WTC11 (cell line): ENCODE measurements around the gene PRR19. TPM values are rescaled to one million over a fixed set of nuclear protein-coding genes. Genes with fewer than 3 reads are reported as not detected.

Source experiments
- ATAC-seq: fragments of 200-7000 bp; cut with Tn5 transposase; 2 replicates; pipeline ENCODE4 v1.10.0; 2021; ENCODE audit warnings: mild to moderate bottlenecking, moderate library complexity
- CTCF ChIA-PET: fragments of 300-600 bp; sonication (Branson Sonifier 250); formaldehyde crosslinking; loops from one replicate; lab custom pipeline; 2021; ENCODE audit warnings: antibody characterized with exemption; lab: Charles Lee
- POLR2A ChIA-PET: fragments of 350-600 bp; sonication (Branson Sonifier 250); formaldehyde crosslinking; loops from one replicate; lab custom pipeline; 2021; ENCODE audit warnings: antibody characterized with exemption; lab: Charles Lee
- DNase-seq: peaks from one replicate; pipeline ENCODE4 v3.0.0; 2021; ENCODE audit warnings: low spot score
- H3K27ac Mint-ChIP-seq: 2 replicates; pipeline ENCODE4 v1.8.0; 2021; ENCODE audit warnings: mixed read lengths
- H3K27me3 Mint-ChIP-seq: 2 replicates; pipeline ENCODE4 v1.8.0; 2021; ENCODE audit warnings: low read depth, mild to moderate bottlenecking, moderate library complexity, mixed read lengths
- H3K36me3 Mint-ChIP-seq: 2 replicates; pipeline ENCODE4 v1.8.0; 2021; ENCODE audit warnings: mixed read lengths
- H3K4me1 Mint-ChIP-seq: 2 replicates; pipeline ENCODE4 v1.8.0; 2022; ENCODE audit warnings: mixed read lengths
- H3K4me3 Mint-ChIP-seq: 2 replicates; pipeline ENCODE4 v1.8.0; 2021; ENCODE audit warnings: mild to moderate bottlenecking, moderate library complexity, mixed read lengths
- H3K9me3 Mint-ChIP-seq: 2 replicates; pipeline ENCODE4 v1.8.0; 2021; ENCODE audit warnings: mixed read lengths
- AFF4 ChIP-seq: sonication (generic); formaldehyde crosslinking; IDR thresholded peaks from 2 replicates; pipeline ENCODE4 v1.8.1; 2023; ENCODE audit warnings: mild to moderate bottlenecking, missing genetic modification reagents, borderline replicate concordance
- ATF2 ChIP-seq: sonication (generic); formaldehyde crosslinking; IDR thresholded peaks from 2 replicates; pipeline ENCODE4 v1.8.1; 2022; ENCODE audit warnings: low read depth, missing genetic modification reagents, borderline replicate concordance
- CTCF ChIP-seq: fragments of 200-600 bp; IDR thresholded peaks from 2 replicates; pipeline ENCODE4 v1.8.0; 2022; ENCODE audit warnings: antibody characterized with exemption
- GABPB1 ChIP-seq: sonication (generic); formaldehyde crosslinking; IDR thresholded peaks from 2 replicates; pipeline ENCODE4 v1.8.1; 2023; ENCODE audit warnings: mild to moderate bottlenecking, missing genetic modification reagents
- MYBL2 ChIP-seq: sonication (generic); formaldehyde crosslinking; IDR thresholded peaks from 2 replicates; pipeline ENCODE4 v1.8.1; 2023; ENCODE audit warnings: mild to moderate bottlenecking, moderate library complexity, missing genetic modification reagents
- PRDM15 ChIP-seq: sonication (generic); formaldehyde crosslinking; IDR thresholded peaks from 2 replicates; pipeline ENCODE4 v1.8.0; 2022; ENCODE audit warnings: missing genetic modification reagents
- SMAD3 ChIP-seq: sonication (generic); formaldehyde crosslinking; IDR thresholded peaks from 2 replicates; pipeline ENCODE4 v1.8.0; 2022; ENCODE audit warnings: missing genetic modification reagents, mild to moderate bottlenecking, borderline replicate concordance
- SMAD4 ChIP-seq: sonication (generic); formaldehyde crosslinking; IDR thresholded peaks from 2 replicates; pipeline ENCODE4 v1.8.0; 2022; ENCODE audit warnings: mild to moderate bottlenecking, missing genetic modification reagents
- SP1 ChIP-seq: sonication (generic); formaldehyde crosslinking; conservative IDR thresholded peaks from 2 replicates; pipeline ENCODE4 v1.8.1; 2022; ENCODE audit warnings: missing genetic modification reagents
- TEAD4 ChIP-seq: sonication (generic); formaldehyde crosslinking; IDR thresholded peaks from 2 replicates; pipeline ENCODE4 v1.8.0; 2022; ENCODE audit warnings: mild to moderate bottlenecking, missing genetic modification reagents
- ZNF512 ChIP-seq: sonication (generic); formaldehyde crosslinking; IDR thresholded peaks from 2 replicates; pipeline ENCODE4 v1.8.1; 2022; ENCODE audit warnings: missing genetic modification reagents, borderline replicate concordance
- total RNA-seq: library from RNA; stranded (reverse); gene quantifications from 3 replicates; pipeline ENCODE4 v1.2.3, GENCODE V29; 2021
- TF ChIP-seq, protein P1 (sequence below): sonication (generic); formaldehyde crosslinking; IDR thresholded peaks from 2 replicates; pipeline ENCODE4 v1.8.0; 2022; ENCODE audit warnings: mild to moderate bottlenecking, missing genetic modification reagents
- TF ChIP-seq, protein P2 (sequence below): fragments of 250-450 bp; sonication (Bioruptor Pico); IDR thresholded peaks from 2 replicates; pipeline ENCODE4 v1.9.0; 2021; ENCODE audit warnings: mild to moderate bottlenecking
- TF ChIP-seq, protein P3 (sequence below): sonication (generic); formaldehyde crosslinking; IDR thresholded peaks from 2 replicates; pipeline ENCODE4 v1.8.1; 2022; ENCODE audit warnings: low read depth, mild to moderate bottlenecking, moderate library complexity, missing genetic modification reagents, borderline replicate concordance

Gene PRR19
- total RNA-seq, 1 experiment from 2014 or later, result 3.7 TPM

- POLR2A ChIA-PET, result interaction anchor here (0.8 to 1.2 kb wide), 2 partner anchors 10 to 94 kb away, joined by 3 read pairs; partner anchors contain the start of gene TMEM145
- ATAC-seq (no peak), DNase-seq (no peak)
- Mint-ChIP-seq H3K4me1 (peaks cover 27% of the 10 kb centered on the region), H3K27ac (peak overlapping the region; percentile 39; the same call in 1 of the 2 replicates), H3K27me3 (no peaks in the 10 kb centered on the region; the same call in none of the 2 replicates), H3K9me3 (no peaks in the 10 kb centered on the region), H3K4me3 (peak overlapping the region; percentile 88), H3K36me3 (peaks cover 9% of the 10 kb centered on the region)
- CTCF ChIA-PET, result interaction anchor here (0.5 to 1.7 kb wide), 2 partner anchors 23 to 38 kb away, joined by 4 to 9 read pairs; no protein-coding TSS in a partner anchor
- no peak for TF ChIP-seq SP1 (CRISPR knock-in tag)
- no peak for TF ChIP-seq MYBL2 (CRISPR knock-in tag)
- no peak for TF ChIP-seq AFF4 (CRISPR knock-in tag)
- TF ChIP-seq, protein P1, sequence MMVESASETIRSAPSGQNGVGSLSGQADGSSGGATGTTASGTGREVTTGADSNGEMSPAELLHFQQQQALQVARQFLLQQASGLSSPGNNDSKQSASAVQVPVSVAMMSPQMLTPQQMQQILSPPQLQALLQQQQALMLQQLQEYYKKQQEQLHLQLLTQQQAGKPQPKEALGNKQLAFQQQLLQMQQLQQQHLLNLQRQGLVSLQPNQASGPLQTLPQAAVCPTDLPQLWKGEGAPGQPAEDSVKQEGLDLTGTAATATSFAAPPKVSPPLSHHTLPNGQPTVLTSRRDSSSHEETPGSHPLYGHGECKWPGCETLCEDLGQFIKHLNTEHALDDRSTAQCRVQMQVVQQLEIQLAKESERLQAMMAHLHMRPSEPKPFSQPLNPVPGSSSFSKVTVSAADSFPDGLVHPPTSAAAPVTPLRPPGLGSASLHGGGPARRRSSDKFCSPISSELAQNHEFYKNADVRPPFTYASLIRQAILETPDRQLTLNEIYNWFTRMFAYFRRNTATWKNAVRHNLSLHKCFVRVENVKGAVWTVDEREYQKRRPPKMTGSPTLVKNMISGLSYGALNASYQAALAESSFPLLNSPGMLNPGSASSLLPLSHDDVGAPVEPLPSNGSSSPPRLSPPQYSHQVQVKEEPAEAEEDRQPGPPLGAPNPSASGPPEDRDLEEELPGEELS (CRISPR knock-in tag), result no peak
- TF ChIP-seq CTCF, result no peak
- no peak for TF ChIP-seq SMAD3 (CRISPR knock-in tag)
- no peak for TF ChIP-seq GABPB1 (CRISPR knock-in tag)
- TF ChIP-seq, protein P2, sequence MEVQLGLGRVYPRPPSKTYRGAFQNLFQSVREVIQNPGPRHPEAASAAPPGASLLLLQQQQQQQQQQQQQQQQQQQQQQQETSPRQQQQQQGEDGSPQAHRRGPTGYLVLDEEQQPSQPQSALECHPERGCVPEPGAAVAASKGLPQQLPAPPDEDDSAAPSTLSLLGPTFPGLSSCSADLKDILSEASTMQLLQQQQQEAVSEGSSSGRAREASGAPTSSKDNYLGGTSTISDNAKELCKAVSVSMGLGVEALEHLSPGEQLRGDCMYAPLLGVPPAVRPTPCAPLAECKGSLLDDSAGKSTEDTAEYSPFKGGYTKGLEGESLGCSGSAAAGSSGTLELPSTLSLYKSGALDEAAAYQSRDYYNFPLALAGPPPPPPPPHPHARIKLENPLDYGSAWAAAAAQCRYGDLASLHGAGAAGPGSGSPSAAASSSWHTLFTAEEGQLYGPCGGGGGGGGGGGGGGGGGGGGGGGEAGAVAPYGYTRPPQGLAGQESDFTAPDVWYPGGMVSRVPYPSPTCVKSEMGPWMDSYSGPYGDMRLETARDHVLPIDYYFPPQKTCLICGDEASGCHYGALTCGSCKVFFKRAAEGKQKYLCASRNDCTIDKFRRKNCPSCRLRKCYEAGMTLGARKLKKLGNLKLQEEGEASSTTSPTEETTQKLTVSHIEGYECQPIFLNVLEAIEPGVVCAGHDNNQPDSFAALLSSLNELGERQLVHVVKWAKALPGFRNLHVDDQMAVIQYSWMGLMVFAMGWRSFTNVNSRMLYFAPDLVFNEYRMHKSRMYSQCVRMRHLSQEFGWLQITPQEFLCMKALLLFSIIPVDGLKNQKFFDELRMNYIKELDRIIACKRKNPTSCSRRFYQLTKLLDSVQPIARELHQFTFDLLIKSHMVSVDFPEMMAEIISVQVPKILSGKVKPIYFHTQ (CRISPR knock-in tag), result no peak
- no peak for TF ChIP-seq PRDM15
- no peak for TF ChIP-seq TEAD4 (CRISPR knock-in tag)
- TF ChIP-seq SMAD4 (CRISPR knock-in tag), result no peak
- no peak for TF ChIP-seq ATF2 (CRISPR knock-in tag)
- no peak for TF ChIP-seq ZNF512 (CRISPR knock-in tag)
- TF ChIP-seq, protein P3, sequence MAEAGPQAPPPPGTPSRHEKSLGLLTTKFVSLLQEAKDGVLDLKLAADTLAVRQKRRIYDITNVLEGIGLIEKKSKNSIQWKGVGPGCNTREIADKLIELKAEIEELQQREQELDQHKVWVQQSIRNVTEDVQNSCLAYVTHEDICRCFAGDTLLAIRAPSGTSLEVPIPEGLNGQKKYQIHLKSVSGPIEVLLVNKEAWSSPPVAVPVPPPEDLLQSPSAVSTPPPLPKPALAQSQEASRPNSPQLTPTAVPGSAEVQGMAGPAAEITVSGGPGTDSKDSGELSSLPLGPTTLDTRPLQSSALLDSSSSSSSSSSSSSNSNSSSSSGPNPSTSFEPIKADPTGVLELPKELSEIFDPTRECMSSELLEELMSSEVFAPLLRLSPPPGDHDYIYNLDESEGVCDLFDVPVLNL, result no peak
Measured at GRCh38 chr19:42303101-42303464, 1.2 kb downstream of the PRR19 start.
